K562 (cell line): ENCODE results near the gene SLC4A9. TPM values are rescaled to one million over a fixed set of nuclear protein-coding genes. Genes with fewer than 3 reads are reported as not detected.

Source experiments
- CREB3L1 ChIP-seq: fragments of 450-650 bp; IDR thresholded peaks from 2 replicates; pipeline ENCODE4 v1.6.1; 2014; ENCODE audit warnings: low read depth, mild to moderate bottlenecking, moderate library complexity, borderline replicate concordance
- CREB5 ChIP-seq: fragments of 250-450 bp; sonication (Bioruptor Pico); IDR thresholded peaks from 2 replicates; pipeline ENCODE4 v1.5.0; 2020; ENCODE audit warnings: mild to moderate bottlenecking
- CXXC5 ChIP-seq: fragments of 250-450 bp; sonication (Bioruptor Pico); IDR thresholded peaks from 2 replicates; pipeline ENCODE4 v1.8.0; 2022; ENCODE audit warnings: inconsistent platforms, mild to moderate bottlenecking, moderate library complexity
- DACH1 ChIP-seq: fragments of 450-650 bp; IDR thresholded peaks from 2 replicates; pipeline ENCODE4 v1.6.1; 2018; ENCODE audit not compliant: partially characterized antibody
- EP300 ChIP-seq: IDR thresholded peaks from 2 replicates; pipeline ENCODE4 v1.6.1; 2012; ENCODE audit warnings: low read length, improper control_type of control experiment
- GATAD2B ChIP-seq: fragments of 450-650 bp; IDR thresholded peaks from 2 replicates; pipeline ENCODE4 v1.6.1; 2017; ENCODE audit warnings: mild to moderate bottlenecking, borderline replicate concordance
- GTF2E2 ChIP-seq: fragments of 200-800 bp; sonication (Bioruptor generic); IDR thresholded peaks from 2 replicates; pipeline ENCODE4 v1.6.1; 2016; ENCODE audit warnings: missing genetic modification characterization, missing compliant biosample characterization
- HDAC2 ChIP-seq: fragments of 450-650 bp; IDR thresholded peaks from 2 replicates; pipeline ENCODE4 v1.6.1; 2016; ENCODE audit warnings: mild to moderate bottlenecking
- HSF4 ChIP-seq: fragments of 250-450 bp; sonication (Bioruptor Pico); IDR thresholded peaks from 2 replicates; pipeline ENCODE4 v2.1.2; 2022; ENCODE audit warnings: mild to moderate bottlenecking, moderate library complexity, borderline replicate concordance
- KLF6 ChIP-seq: fragments of 250-450 bp; sonication (Bioruptor Pico); IDR thresholded peaks from 2 replicates; pipeline ENCODE4 v1.4.0; 2020; ENCODE audit warnings: mild to moderate bottlenecking, moderate library complexity, borderline replicate concordance
- MYC ChIP-seq, 2 experiments: fragments of 250-450 bp in 1 of 2; sonication (Bioruptor Pico) in 1 of 2; IDR thresholded peaks; 2 replicates each; pipeline versions ENCODE4 v1.5.1 to v1.6.1; 2012 to 2021; ENCODE audit warnings: low read depth in 2 of 2, borderline replicate concordance in 1 of 2, improper control_type of control experiment in 1 of 2, low read length in 1 of 2, mild to moderate bottlenecking in 1 of 2, moderate library complexity in 1 of 2
- SRSF9 ChIP-seq: fragments of 200-400 bp; formaldehyde crosslinking; IDR thresholded peaks from 2 replicates; pipeline ENCODE4 v1.6.1; 2017; ENCODE audit warnings: low read depth, low read length, borderline replicate concordance
- polyA plus RNA-seq, 8 experiments: library from polyadenylated mRNA; depleted of rRNA in 4 of 8; stranded (reverse) in 5 of 8; unstranded in 3 of 8; fragments of >200 nt; fragmentation: Nextera tagmentation in 2 of 8; fragmentation: Illumina TruSeq in 1 of 8; extraction: Ambion mirVana in 2 of 8; extraction: Trizol in 1 of 8; gene quantifications; 2 replicates each; pipeline versions ENCODE4 v1.2.1 to v1.2.3, GENCODE V29; 2011 to 2014; ENCODE audit warnings: inconsistent platforms in 1 of 8, missing spikeins in 1 of 8
- total RNA-seq, 7 experiments: library from RNA; depleted of rRNA in 6 of 7; stranded (reverse); fragments of >200 nt in 6 of 7; fragmentation: Illumina TruSeq in 2 of 7; extraction: Trizol in 2 of 7; gene quantifications; 2 replicates each; pipeline versions ENCODE4 v1.2.1 to v1.2.3, GENCODE V29; 2011 to 2021; ENCODE audit warnings: low replicate concordance in 1 of 7
- TF ChIP-seq, protein P1 (sequence below): fragments of 200-400 bp; formaldehyde crosslinking; IDR thresholded peaks from 2 replicates; pipeline ENCODE4 v1.6.1; 2017; ENCODE audit warnings: mild to moderate bottlenecking, low read depth, low read length, moderate library complexity
- TF ChIP-seq, protein P2 (sequence below): sonication (generic); formaldehyde crosslinking; IDR thresholded peaks from 2 replicates; pipeline ENCODE4 v1.8.1; 2023; ENCODE audit warnings: mild to moderate bottlenecking, missing genetic modification reagents
- TF ChIP-seq, protein P3 (sequence below): sonication (generic); formaldehyde crosslinking; IDR thresholded peaks from 2 replicates; pipeline ENCODE4 v1.9.0; 2022; ENCODE audit warnings: mild to moderate bottlenecking, missing genetic modification reagents
- TF ChIP-seq, protein P4 (sequence below): sonication (generic); formaldehyde crosslinking; IDR thresholded peaks from 2 replicates; pipeline ENCODE4 v1.8.0; 2022; ENCODE audit warnings: missing genetic modification reagents, mild to moderate bottlenecking, borderline replicate concordance

Gene SLC4A9
- total and polyA plus RNA-seq, 9 of the 15 experiments (the other 6 are each of a cell fraction or from before 2014, with no cell fraction given) = 0.05 to 0.13 TPM; not detected in 7

- TF ChIP-seq CREB5 (CRISPR knock-in tag) (no peak), GTF2E2 (no peak), MYC (IDR thresholded peaks at IDR 0.05; ENCODE audit: low read depth, low read length) (peak; percentile 2; the same call in 1 of the 2 replicates), MYC (CRISPR knock-in tag; IDR thresholded peaks at IDR 0.05; ENCODE audit: borderline replicate concordance, low read depth) (no peak), HSF4 (CRISPR knock-in tag) (no peak), DACH1 (no peak), HDAC2 (0 out of 2 replicates have a peak, but pooled peaks have one; percentile 38), SRSF9 (no peak), KLF6 (no peak), CXXC5 (no peak), GATAD2B (no peak), CREB3L1 (no peak), EP300 (no peak)
- TF ChIP-seq, protein P1, sequence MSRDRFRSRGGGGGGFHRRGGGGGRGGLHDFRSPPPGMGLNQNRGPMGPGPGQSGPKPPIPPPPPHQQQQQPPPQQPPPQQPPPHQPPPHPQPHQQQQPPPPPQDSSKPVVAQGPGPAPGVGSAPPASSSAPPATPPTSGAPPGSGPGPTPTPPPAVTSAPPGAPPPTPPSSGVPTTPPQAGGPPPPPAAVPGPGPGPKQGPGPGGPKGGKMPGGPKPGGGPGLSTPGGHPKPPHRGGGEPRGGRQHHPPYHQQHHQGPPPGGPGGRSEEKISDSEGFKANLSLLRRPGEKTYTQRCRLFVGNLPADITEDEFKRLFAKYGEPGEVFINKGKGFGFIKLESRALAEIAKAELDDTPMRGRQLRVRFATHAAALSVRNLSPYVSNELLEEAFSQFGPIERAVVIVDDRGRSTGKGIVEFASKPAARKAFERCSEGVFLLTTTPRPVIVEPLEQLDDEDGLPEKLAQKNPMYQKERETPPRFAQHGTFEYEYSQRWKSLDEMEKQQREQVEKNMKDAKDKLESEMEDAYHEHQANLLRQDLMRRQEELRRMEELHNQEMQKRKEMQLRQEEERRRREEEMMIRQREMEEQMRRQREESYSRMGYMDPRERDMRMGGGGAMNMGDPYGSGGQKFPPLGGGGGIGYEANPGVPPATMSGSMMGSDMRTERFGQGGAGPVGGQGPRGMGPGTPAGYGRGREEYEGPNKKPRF = no peak
- TF ChIP-seq, protein P2, sequence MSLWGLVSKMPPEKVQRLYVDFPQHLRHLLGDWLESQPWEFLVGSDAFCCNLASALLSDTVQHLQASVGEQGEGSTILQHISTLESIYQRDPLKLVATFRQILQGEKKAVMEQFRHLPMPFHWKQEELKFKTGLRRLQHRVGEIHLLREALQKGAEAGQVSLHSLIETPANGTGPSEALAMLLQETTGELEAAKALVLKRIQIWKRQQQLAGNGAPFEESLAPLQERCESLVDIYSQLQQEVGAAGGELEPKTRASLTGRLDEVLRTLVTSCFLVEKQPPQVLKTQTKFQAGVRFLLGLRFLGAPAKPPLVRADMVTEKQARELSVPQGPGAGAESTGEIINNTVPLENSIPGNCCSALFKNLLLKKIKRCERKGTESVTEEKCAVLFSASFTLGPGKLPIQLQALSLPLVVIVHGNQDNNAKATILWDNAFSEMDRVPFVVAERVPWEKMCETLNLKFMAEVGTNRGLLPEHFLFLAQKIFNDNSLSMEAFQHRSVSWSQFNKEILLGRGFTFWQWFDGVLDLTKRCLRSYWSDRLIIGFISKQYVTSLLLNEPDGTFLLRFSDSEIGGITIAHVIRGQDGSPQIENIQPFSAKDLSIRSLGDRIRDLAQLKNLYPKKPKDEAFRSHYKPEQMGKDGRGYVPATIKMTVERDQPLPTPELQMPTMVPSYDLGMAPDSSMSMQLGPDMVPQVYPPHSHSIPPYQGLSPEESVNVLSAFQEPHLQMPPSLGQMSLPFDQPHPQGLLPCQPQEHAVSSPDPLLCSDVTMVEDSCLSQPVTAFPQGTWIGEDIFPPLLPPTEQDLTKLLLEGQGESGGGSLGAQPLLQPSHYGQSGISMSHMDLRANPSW (CRISPR knock-in tag) = no peak
- TF ChIP-seq, protein P3, sequence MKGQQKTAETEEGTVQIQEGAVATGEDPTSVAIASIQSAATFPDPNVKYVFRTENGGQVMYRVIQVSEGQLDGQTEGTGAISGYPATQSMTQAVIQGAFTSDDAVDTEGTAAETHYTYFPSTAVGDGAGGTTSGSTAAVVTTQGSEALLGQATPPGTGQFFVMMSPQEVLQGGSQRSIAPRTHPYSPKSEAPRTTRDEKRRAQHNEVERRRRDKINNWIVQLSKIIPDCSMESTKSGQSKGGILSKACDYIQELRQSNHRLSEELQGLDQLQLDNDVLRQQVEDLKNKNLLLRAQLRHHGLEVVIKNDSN (CRISPR knock-in tag) = peak; percentile 72
- TF ChIP-seq, protein P4, sequence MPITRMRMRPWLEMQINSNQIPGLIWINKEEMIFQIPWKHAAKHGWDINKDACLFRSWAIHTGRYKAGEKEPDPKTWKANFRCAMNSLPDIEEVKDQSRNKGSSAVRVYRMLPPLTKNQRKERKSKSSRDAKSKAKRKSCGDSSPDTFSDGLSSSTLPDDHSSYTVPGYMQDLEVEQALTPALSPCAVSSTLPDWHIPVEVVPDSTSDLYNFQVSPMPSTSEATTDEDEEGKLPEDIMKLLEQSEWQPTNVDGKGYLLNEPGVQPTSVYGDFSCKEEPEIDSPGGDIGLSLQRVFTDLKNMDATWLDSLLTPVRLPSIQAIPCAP (CRISPR knock-in tag) = no peak
Measured at GRCh38 chr5:140402258-140403074, 42.5 kb downstream of the SLC4A9 start (continued).
